ENCODE data around the gene GPR137.
A peak's percentile ranks its signal among the peaks of the same experiment; 100 is the strongest.

The GPR137 gene

GRCh38 chr11:64251753-64252002 lies 34.0 kb upstream of the GPR137 start:
- Histone ChIP-seq H3K4me2 (ENCODE audit: low read length) (peak overlapping the region; percentile 91), H2AFZ (ENCODE audit: low read length) (no peak overlapping the region), H3K9me3 (ENCODE audit: low read length) (no peaks in the 10 kb centered on the region), H3K36me3 (ENCODE audit: insufficient read depth, low read length) (0 out of 2 replicates have a peak, but pooled peaks cover 7% of the 10 kb centered on the region), H3K4me3 (ENCODE audit: low read depth, low read length, poor library complexity, severe bottlenecking) (peak overlapping the region; percentile 71), H3F3A (ENCODE audit: insufficient read depth, low read length) (0 out of 2 replicates have a peak, but pooled peaks cover 3% of the 10 kb centered on the region), H3K4me1 (ENCODE audit: insufficient read depth, low read length, severe bottlenecking) (peaks cover 38% of the 10 kb centered on the region), H3K27me3 (ENCODE audit: insufficient read depth, low read length) (no peaks in the 10 kb centered on the region), H3K9me2 (ENCODE audit: low read depth, low read length) (no peaks in the 10 kb centered on the region), H4K20me1 (ENCODE audit: insufficient read depth, low read length) (no peaks in the 10 kb centered on the region), H3K27ac (ENCODE audit: low read depth, low read length, poor library complexity, severe bottlenecking) (no peak overlapping the region), H3K79me2 (ENCODE audit: insufficient read depth, low read length) (no peaks in the 10 kb centered on the region), H3K9ac (ENCODE audit: low read length) (peak overlapping the region; percentile 79)
- TF ChIP-seq CTCF (IDR thresholded peaks at IDR 0.05; ENCODE audit: low read length) (no peak), EZH2 (IDR thresholded peaks at IDR 0.05; ENCODE audit: borderline replicate concordance, low read length) (no peak)

- no peaks in the 10 kb centered on the region for H3K9me2 ChIP-seq (ENCODE audit: low read depth, low read length)
Measured at GRCh38 chr11:64252003-64252872, 33.4 kb upstream of the GPR137 start.

GRCh38 chr11:64253043-64253442 lies 32.6 kb upstream of the GPR137 start:
- TF ChIP-seq CTCF (IDR thresholded peaks at IDR 0.05; ENCODE audit: low read length) (no peak), EZH2 (IDR thresholded peaks at IDR 0.05; ENCODE audit: borderline replicate concordance, low read length) (no peak)
- Histone ChIP-seq H3K9ac (ENCODE audit: low read length) (no peak overlapping the region), H3K9me2 (ENCODE audit: low read depth, low read length) (no peaks in the 10 kb centered on the region), H3K4me3 (ENCODE audit: low read depth, low read length, poor library complexity, severe bottlenecking) (no peak overlapping the region), H3K4me1 (ENCODE audit: insufficient read depth, low read length, severe bottlenecking) (peaks cover 25% of the 10 kb centered on the region), H3K9me3 (ENCODE audit: low read length) (no peaks in the 10 kb centered on the region), H3K27ac (ENCODE audit: low read depth, low read length, poor library complexity, severe bottlenecking) (no peak overlapping the region), H3K4me2 (ENCODE audit: low read length) (peak overlapping the region; percentile 91; the same call in 1 of the 2 replicates), H3K27me3 (ENCODE audit: insufficient read depth, low read length) (no peaks in the 10 kb centered on the region), H3K36me3 (ENCODE audit: insufficient read depth, low read length) (peaks cover 7% of the 10 kb centered on the region; the same call in 1 of the 2 replicates), H2AFZ (ENCODE audit: low read length) (no peak overlapping the region), H3K79me2 (ENCODE audit: insufficient read depth, low read length) (no peaks in the 10 kb centered on the region), H3F3A (ENCODE audit: insufficient read depth, low read length) (no peaks in the 10 kb centered on the region), H4K20me1 (ENCODE audit: insufficient read depth, low read length) (no peaks in the 10 kb centered on the region)

More at GRCh38 chr11:64252003-64252872, 33.4 kb upstream of the GPR137 start:
- Histone ChIP-seq H4K20me1 (ENCODE audit: insufficient read depth, low read length) (no peaks in the 10 kb centered on the region), H3K4me1 (ENCODE audit: insufficient read depth, low read length, severe bottlenecking) (peaks cover 33% of the 10 kb centered on the region), H3K79me2 (ENCODE audit: insufficient read depth, low read length) (no peaks in the 10 kb centered on the region), H3K4me2 (ENCODE audit: low read length) (peak overlapping the region; percentile 91), H3K27me3 (ENCODE audit: insufficient read depth, low read length) (no peaks in the 10 kb centered on the region), H3K9ac (ENCODE audit: low read length) (peak overlapping the region; percentile 79), H3K4me3 (ENCODE audit: low read depth, low read length, poor library complexity, severe bottlenecking) (peak overlapping the region; percentile 71), H3K27ac (ENCODE audit: low read depth, low read length, poor library complexity, severe bottlenecking) (no peak overlapping the region), H3K36me3 (ENCODE audit: insufficient read depth, low read length) (0 out of 2 replicates have a peak, but pooled peaks cover 7% of the 10 kb centered on the region), H2AFZ (ENCODE audit: low read length) (no peak overlapping the region), H3K9me3 (ENCODE audit: low read length) (no peaks in the 10 kb centered on the region), H3F3A (ENCODE audit: insufficient read depth, low read length) (0 out of 2 replicates have a peak, but pooled peaks cover 3% of the 10 kb centered on the region)
- TF ChIP-seq EZH2 (IDR thresholded peaks at IDR 0.05; ENCODE audit: borderline replicate concordance, low read length) (no peak), CTCF (IDR thresholded peaks at IDR 0.05; ENCODE audit: low read length) (peak; percentile 50)

All from OCI-LY1 (cell line).